Measurements from ENCODE around the gene KCNB1.

Gene KCNB1

DNA sequence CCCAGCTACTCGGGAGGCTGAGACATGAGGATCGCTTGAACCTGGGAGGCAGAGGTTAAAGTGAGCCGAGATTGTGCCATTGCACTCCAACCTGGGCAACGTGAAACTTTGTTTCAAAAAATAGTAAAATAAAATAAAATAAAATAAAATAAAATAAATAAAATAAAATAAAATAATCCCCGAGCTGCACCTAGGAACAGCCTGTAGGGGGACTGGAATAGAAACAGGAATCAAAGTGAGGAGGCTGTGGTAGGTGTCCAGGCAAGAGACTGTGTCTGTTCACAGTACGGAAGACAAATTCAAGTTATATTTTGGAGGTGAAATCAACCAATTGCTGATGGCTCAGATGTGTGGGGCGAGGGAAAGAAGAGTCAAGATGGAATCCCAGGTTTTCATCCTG is 86.2 kb downstream of the KCNB1 start:
- Histone ChIP-seq H3K9me3 (ENCODE audit: insufficient read depth, low read depth, low read length) (no peaks in the 10 kb centered on the region), H3K4me3 (ENCODE audit: low read length) (no peak overlapping the region), H3K4me1 (ENCODE audit: insufficient read depth, low read length) (no peaks in the 10 kb centered on the region), H3K9ac (ENCODE audit: low read depth, low read length) (no peak overlapping the region), H3K27me3 (ENCODE audit: insufficient read depth, low read length) (no peaks in the 10 kb centered on the region), H3K36me3 (ENCODE audit: insufficient read depth, low read length) (no peaks in the 10 kb centered on the region), H3K27ac (ENCODE audit: low read depth, low read length) (no peak overlapping the region)
- 93% methylated on average over 6 of the region's 7 CpGs for WGBS

DNA sequence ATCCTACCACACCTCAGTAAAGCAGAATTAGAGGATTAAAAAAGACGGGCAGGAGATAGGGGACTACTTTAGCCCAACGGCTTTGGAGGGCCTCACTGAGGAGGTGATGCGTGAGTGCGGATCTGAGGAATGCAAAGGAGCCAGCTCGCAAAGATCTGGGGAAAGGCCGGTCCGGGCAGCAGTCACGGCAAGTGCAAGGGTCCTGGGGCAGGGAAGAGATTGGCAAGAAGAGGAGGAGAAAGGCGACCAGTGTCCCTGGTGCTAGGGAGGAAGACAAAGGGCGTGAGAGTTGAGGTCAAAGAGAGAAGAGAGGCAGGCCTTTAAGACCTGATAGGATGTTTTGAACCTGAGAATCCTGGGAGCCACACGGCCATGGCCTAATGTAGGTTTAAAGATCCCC is 86.8 kb downstream of the KCNB1 start:
- 90% methylated on average over 11 of the region's 11 CpGs for WGBS
- no peak overlapping the region for H3K9ac ChIP-seq (ENCODE audit: low read depth, low read length)
- no peak overlapping the region for H3K4me3 ChIP-seq (ENCODE audit: low read length)
- no peaks in the 10 kb centered on the region for H3K36me3 ChIP-seq (ENCODE audit: insufficient read depth, low read length)
- no peaks in the 10 kb centered on the region for H3K27me3 ChIP-seq (ENCODE audit: insufficient read depth, low read length)
- no peaks in the 10 kb centered on the region for H3K4me1 ChIP-seq (ENCODE audit: insufficient read depth, low read length)
- H3K27ac ChIP-seq (ENCODE audit: low read depth, low read length), result no peak overlapping the region
- H3K9me3 ChIP-seq (ENCODE audit: insufficient read depth, low read depth, low read length), result no peaks in the 10 kb centered on the region

- Histone ChIP-seq H3K9ac (ENCODE audit: low read depth, low read length) (no peak overlapping the region), H3K27ac (ENCODE audit: low read depth, low read length) (no peak overlapping the region), H3K36me3 (ENCODE audit: insufficient read depth, low read length) (no peaks in the 10 kb centered on the region), H3K9me3 (ENCODE audit: insufficient read depth, low read depth, low read length) (no peaks in the 10 kb centered on the region), H3K27me3 (ENCODE audit: insufficient read depth, low read length) (no peaks in the 10 kb centered on the region), H3K4me1 (ENCODE audit: insufficient read depth, low read length) (no peaks in the 10 kb centered on the region), H3K4me3 (ENCODE audit: low read length) (no peak overlapping the region)
- WGBS, result 90% methylated on average over 14 of the region's 14 CpGs
These were observed 87.3 kb downstream of the KCNB1 start for GRCh38 chr20:49395183-49395582.

DNA sequence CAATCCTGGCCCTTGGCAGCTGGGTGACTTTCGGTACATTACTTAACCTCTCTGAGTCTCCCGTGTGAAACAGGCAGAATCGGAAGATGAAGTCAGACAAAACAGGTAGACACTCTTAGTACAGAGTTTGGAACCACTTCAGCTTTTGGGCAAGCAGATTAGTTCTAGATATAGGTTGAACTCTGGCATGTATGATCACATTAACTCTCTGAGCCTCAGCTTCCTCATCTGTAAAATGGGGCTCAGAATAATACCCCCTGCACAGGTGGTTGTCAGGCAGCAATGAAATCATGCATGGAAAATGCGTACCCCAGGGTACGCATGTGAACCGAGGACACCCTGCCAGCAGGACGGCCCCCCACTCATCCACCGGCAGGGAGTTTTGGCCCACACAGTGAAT is 87.7 kb downstream of the KCNB1 start:
- Histone ChIP-seq H3K27me3 (ENCODE audit: insufficient read depth, low read length) (no peaks in the 10 kb centered on the region), H3K27ac (ENCODE audit: low read depth, low read length) (no peak overlapping the region), H3K9ac (ENCODE audit: low read depth, low read length) (no peak overlapping the region), H3K36me3 (ENCODE audit: insufficient read depth, low read length) (no peaks in the 10 kb centered on the region), H3K4me3 (ENCODE audit: low read length) (no peak overlapping the region), H3K4me1 (ENCODE audit: insufficient read depth, low read length) (no peaks in the 10 kb centered on the region), H3K9me3 (ENCODE audit: insufficient read depth, low read depth, low read length) (no peaks in the 10 kb centered on the region)
- WGBS, result 94% methylated on average over 8 of the region's 8 CpGs

GRCh38 chr20:49394264-49394663 is 88.2 kb downstream of the KCNB1 start:
- Histone ChIP-seq H3K36me3 (ENCODE audit: insufficient read depth, low read length) (no peaks in the 10 kb centered on the region), H3K27me3 (ENCODE audit: insufficient read depth, low read length) (no peaks in the 10 kb centered on the region), H3K9me3 (ENCODE audit: insufficient read depth, low read depth, low read length) (no peaks in the 10 kb centered on the region), H3K4me1 (ENCODE audit: insufficient read depth, low read length) (no peaks in the 10 kb centered on the region), H3K4me3 (ENCODE audit: low read length) (no peak overlapping the region), H3K9ac (ENCODE audit: low read depth, low read length) (no peak overlapping the region), H3K27ac (ENCODE audit: low read depth, low read length) (no peak overlapping the region)
- 94% methylated on average over 4 of the region's 4 CpGs for WGBS

- Histone ChIP-seq H3K27me3 (ENCODE audit: insufficient read depth, low read length) (no peaks in the 10 kb centered on the region), H3K36me3 (ENCODE audit: insufficient read depth, low read length) (no peaks in the 10 kb centered on the region), H3K9ac (ENCODE audit: low read depth, low read length) (no peak overlapping the region), H3K27ac (ENCODE audit: low read depth, low read length) (no peak overlapping the region), H3K4me3 (ENCODE audit: low read length) (no peak overlapping the region), H3K9me3 (ENCODE audit: insufficient read depth, low read depth, low read length) (no peaks in the 10 kb centered on the region), H3K4me1 (ENCODE audit: insufficient read depth, low read length) (no peaks in the 10 kb centered on the region)
- 68% methylated on average over 1 of the region's 1 CpG for WGBS
These were observed 88.7 kb downstream of the KCNB1 start for GRCh38 chr20:49393803-49394202.

DNA sequence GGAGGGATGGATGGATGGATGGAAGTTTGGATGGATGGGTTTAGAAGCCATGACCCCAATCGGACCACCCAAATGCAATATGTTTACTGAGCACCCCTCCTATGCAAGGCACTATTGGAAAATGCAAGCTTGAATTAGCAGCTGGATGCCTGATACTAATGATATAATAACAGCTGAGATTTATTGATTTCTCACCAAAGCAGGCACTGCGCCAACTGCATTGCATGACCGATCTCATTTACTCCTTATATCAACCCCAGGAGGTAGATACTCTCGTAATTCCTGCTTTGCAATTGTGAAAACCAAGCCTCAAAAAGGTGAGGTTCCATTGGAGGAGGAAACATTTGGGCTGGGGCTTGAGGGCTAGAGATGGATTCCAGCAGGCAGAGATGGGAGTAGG is 89.7 kb downstream of the KCNB1 start:
- no peaks in the 10 kb centered on the region for H3K27me3 ChIP-seq (ENCODE audit: insufficient read depth, low read length)
- H3K27ac ChIP-seq (ENCODE audit: low read depth, low read length), result no peak overlapping the region
- no peaks in the 10 kb centered on the region for H3K4me1 ChIP-seq (ENCODE audit: insufficient read depth, low read length)
- H3K9ac ChIP-seq (ENCODE audit: low read depth, low read length), result no peak overlapping the region
- 94% methylated on average over 4 of the region's 4 CpGs for WGBS
- H3K4me3 ChIP-seq (ENCODE audit: low read length), result no peak overlapping the region
- H3K9me3 ChIP-seq (ENCODE audit: insufficient read depth, low read depth, low read length), result no peaks in the 10 kb centered on the region
- no peaks in the 10 kb centered on the region for H3K36me3 ChIP-seq (ENCODE audit: insufficient read depth, low read length)

DNA sequence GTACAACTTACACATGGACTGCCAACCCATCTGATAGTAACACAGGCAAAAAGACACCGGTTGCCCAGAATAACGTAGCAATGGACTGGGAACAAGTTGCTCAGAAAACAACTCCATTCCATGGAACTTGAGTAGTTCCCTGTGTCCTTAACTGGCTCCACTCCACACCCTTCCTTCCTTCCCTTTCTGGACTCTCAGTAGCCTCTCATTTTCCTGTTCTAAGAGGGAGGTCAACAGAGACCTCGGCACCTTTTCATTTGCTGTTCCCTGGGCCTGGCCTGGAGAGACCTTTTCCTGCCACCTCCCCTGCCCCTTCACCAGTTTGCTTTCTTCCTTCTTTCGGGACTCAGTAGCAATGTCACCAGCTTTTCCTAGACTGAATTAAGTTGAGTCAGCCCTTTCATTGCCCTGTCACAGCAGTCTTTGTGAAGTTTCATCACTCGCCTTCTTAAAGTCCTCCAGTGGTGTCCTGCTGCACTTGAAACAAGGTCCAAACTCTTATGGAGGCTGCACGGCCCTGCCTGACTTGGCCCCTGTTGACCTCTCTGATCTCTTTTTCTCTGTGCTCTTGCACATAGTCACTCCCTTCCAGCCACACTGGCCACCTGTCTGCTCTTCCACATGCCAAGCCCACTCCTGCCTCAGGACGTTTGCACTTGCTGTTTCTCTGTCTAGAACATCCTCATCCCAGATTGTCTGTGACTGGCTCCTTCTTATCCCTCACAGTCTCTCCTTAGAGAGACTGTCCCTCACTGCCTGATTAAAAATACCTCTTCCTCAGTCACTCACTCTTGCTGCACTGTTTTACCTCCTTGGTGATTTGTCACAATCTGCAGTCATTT is 90.8 kb downstream of the KCNB1 start:
- Histone ChIP-seq H3K27me3 (ENCODE audit: insufficient read depth, low read length) (no peaks in the 10 kb centered on the region), H3K27ac (ENCODE audit: low read depth, low read length) (no peak overlapping the region), H3K4me3 (ENCODE audit: low read length) (no peak overlapping the region), H3K9ac (ENCODE audit: low read depth, low read length) (no peak overlapping the region), H3K9me3 (ENCODE audit: insufficient read depth, low read depth, low read length) (no peaks in the 10 kb centered on the region), H3K36me3 (ENCODE audit: insufficient read depth, low read length) (no peaks in the 10 kb centered on the region), H3K4me1 (ENCODE audit: insufficient read depth, low read length) (no peaks in the 10 kb centered on the region)
- WGBS, result 86% methylated on average over 7 of the region's 7 CpGs

DNA sequence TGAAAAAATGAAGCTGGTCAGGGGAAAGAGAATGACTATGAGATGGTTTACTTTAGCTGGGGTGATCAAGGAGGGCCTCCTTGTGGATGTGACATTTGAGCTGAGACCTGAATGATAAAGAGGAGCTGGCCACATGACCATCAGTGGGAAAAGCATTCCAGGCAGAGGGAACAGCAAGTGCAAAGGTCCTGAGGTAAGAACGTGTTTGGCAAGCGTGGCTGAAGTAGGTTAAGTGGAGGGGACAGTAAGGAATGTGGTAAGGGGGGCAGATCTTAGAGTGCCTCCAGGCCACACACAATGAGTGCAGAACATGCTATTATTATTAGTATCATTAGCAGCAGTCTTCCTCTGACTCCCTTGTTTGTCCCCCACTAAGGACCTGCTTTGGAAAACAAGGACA is 92.6 kb downstream of the KCNB1 start:
- WGBS, result 94% methylated on average over 2 of the region's 2 CpGs
- no peaks in the 10 kb centered on the region for H3K9me3 ChIP-seq (ENCODE audit: insufficient read depth, low read depth, low read length)
- H3K4me1 ChIP-seq (ENCODE audit: insufficient read depth, low read length), result no peaks in the 10 kb centered on the region
- no peaks in the 10 kb centered on the region for H3K27me3 ChIP-seq (ENCODE audit: insufficient read depth, low read length)
- H3K36me3 ChIP-seq (ENCODE audit: insufficient read depth, low read length), result no peaks in the 10 kb centered on the region
- H3K27ac ChIP-seq (ENCODE audit: low read depth, low read length), result no peak overlapping the region
- no peak overlapping the region for H3K9ac ChIP-seq (ENCODE audit: low read depth, low read length)
- no peak overlapping the region for H3K4me3 ChIP-seq (ENCODE audit: low read length)

DNA sequence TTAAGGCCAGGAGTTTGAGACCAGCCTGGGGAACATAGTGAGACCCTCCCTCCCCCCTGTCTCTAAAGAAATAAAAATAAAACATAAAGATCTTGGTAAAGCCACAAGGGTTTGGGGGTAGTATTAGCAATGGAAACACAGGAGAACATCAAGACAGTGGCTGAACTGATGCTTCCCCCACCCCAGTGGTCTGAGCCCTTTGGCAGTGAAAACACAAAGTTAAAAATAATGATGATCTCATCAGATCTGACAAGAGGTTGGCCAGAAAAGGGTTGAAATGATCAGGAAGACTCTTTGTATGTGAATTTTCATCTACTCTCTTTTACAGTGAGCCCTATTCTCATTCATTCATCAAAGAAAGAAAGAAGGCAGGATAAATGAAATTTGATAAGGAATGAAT is 93.7 kb downstream of the KCNB1 start:
- Histone ChIP-seq H3K9ac (ENCODE audit: low read depth, low read length) (no peak overlapping the region), H3K36me3 (ENCODE audit: insufficient read depth, low read length) (no peaks in the 10 kb centered on the region)

GRCh38 chr20:49387581-49387939 is 94.9 kb downstream of the KCNB1 start:
- Histone ChIP-seq H3K27ac (ENCODE audit: low read depth, low read length) (no peak overlapping the region), H3K9me3 (ENCODE audit: insufficient read depth, low read depth, low read length) (no peaks in the 10 kb centered on the region), H3K9ac (ENCODE audit: low read depth, low read length) (no peak overlapping the region), H3K4me1 (ENCODE audit: insufficient read depth, low read length) (no peaks in the 10 kb centered on the region), H3K27me3 (ENCODE audit: insufficient read depth, low read length) (no peaks in the 10 kb centered on the region), H3K36me3 (ENCODE audit: insufficient read depth, low read length) (no peaks in the 10 kb centered on the region), H3K4me3 (ENCODE audit: low read length) (no peak overlapping the region)
- 88% methylated on average over 4 of the region's 4 CpGs for WGBS

More for the DNA sequence above, 93.7 kb downstream of the KCNB1 start:
- no peaks in the 10 kb centered on the region for H3K27me3 ChIP-seq (ENCODE audit: insufficient read depth, low read length)
- H3K9me3 ChIP-seq (ENCODE audit: insufficient read depth, low read depth, low read length), result no peaks in the 10 kb centered on the region
- H3K4me1 ChIP-seq (ENCODE audit: insufficient read depth, low read length), result no peaks in the 10 kb centered on the region
- H3K4me3 ChIP-seq (ENCODE audit: low read length), result no peak overlapping the region
- no peak overlapping the region for H3K27ac ChIP-seq (ENCODE audit: low read depth, low read length)
